ENCODE data around the gene MAPK10. TPM values are rescaled to one million over a fixed set of nuclear protein-coding genes. Genes with fewer than 3 reads are reported as not detected.

Gene MAPK10
- total and polyA plus RNA-seq, 8 donors: 1.4 to 103 (median 15.0) TPM

DNA sequence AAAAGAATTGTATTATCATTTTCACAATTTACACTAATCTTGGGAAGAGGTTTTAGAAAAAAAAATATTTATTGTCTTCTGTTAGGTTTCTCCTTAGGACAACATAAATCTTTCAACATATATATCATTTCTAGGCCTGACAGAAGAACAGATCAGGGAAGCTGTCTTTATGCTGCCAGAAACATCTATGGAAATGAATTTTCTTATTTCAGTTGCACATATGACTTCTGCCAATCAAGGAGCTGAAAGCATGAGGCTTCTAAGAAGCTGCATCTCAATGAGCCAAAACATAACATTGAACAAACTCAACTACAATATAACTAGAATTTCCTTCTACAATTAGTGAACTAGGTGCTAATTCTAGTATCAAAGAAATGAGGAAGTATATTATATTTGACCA is 258.4 kb downstream of the MAPK10 start:
- intact Hi-C loops (cut with DNase I; ENCODE audit: low total_unique reads): no loop called here
- Histone ChIP-seq H3K27ac (no peak overlapping the region), H3K9me3 (no peaks in the 10 kb centered on the region), H3K27me3 (no peaks in the 10 kb centered on the region), H3K4me1 (no peaks in the 10 kb centered on the region), H3K4me3 (no peak overlapping the region), H3K36me3 (no peaks in the 10 kb centered on the region)
- DNase-seq: no peak
- TF ChIP-seq EP300 (IDR thresholded peaks at IDR 0.05) (no peak), POLR2A (IDR thresholded peaks at IDR 0.05) (no peak), POLR2AphosphoS5 (IDR thresholded peaks at IDR 0.05) (no peak)
- TF ChIP-seq, protein P1, sequence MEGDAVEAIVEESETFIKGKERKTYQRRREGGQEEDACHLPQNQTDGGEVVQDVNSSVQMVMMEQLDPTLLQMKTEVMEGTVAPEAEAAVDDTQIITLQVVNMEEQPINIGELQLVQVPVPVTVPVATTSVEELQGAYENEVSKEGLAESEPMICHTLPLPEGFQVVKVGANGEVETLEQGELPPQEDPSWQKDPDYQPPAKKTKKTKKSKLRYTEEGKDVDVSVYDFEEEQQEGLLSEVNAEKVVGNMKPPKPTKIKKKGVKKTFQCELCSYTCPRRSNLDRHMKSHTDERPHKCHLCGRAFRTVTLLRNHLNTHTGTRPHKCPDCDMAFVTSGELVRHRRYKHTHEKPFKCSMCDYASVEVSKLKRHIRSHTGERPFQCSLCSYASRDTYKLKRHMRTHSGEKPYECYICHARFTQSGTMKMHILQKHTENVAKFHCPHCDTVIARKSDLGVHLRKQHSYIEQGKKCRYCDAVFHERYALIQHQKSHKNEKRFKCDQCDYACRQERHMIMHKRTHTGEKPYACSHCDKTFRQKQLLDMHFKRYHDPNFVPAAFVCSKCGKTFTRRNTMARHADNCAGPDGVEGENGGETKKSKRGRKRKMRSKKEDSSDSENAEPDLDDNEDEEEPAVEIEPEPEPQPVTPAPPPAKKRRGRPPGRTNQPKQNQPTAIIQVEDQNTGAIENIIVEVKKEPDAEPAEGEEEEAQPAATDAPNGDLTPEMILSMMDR (IDR thresholded peaks at IDR 0.05): no peak

DNA sequence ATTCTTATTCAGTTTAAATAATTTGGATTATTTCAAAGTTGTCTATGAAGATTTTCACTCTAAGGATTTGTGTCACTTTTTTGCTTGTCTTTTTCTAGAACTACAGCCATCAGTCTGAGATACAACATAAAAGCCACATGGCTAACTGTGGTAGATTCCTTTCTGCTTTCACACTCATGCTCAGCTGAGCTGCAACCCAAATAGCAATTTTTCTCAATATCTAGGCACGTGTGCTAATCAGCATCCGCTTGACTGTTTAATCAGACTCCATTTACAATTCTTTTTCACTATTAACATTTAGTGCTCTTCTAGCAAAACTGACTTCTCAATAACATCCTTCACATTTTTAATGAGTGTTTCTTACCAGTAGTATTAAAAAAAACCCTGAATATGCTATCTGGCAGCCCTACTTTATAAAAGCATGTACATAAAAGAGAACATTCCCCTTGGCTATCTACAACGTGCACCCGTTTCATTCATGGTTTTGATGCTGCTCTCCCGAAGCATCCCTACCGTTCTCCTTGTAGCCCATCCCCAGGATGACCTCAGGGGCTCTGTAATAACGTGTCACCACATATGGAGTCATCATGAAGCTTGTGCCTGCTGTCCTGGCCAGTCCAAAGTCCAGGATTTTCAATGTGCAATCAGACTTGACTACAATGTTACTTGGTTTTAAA is 259.2 kb downstream of the MAPK10 start:
- H3K27ac ChIP-seq: no peak overlapping the region
- H3K36me3 ChIP-seq: no peaks in the 10 kb centered on the region
- no peaks in the 10 kb centered on the region for H3K9me3 ChIP-seq
- H3K4me3 ChIP-seq: no peak overlapping the region
- DNase-seq: no peak
- intact Hi-C loops (cut with DNase I; ENCODE audit: low total_unique reads): no loop called here
- no peak for TF ChIP-seq POLR2AphosphoS5 (IDR thresholded peaks at IDR 0.05)
- no peak for TF ChIP-seq POLR2A (IDR thresholded peaks at IDR 0.05)
- TF ChIP-seq EP300 (IDR thresholded peaks at IDR 0.05): no peak
- TF ChIP-seq, protein P1 (IDR thresholded peaks at IDR 0.05): no peak
- WGBS, 5 donors: 75 to 83% (median 78%) methylated on average over 7 of the region's 7 CpGs
- H3K4me1 ChIP-seq: no peaks in the 10 kb centered on the region
- no peaks in the 10 kb centered on the region for H3K27me3 ChIP-seq

- no peak overlapping the region for H3K27ac ChIP-seq
- TF ChIP-seq POLR2A (IDR thresholded peaks at IDR 0.05) (no peak), EP300 (IDR thresholded peaks at IDR 0.05) (no peak), POLR2AphosphoS5 (IDR thresholded peaks at IDR 0.05) (no peak)
- TF ChIP-seq, protein P1 (IDR thresholded peaks at IDR 0.05): no peak
- H3K27me3 ChIP-seq: no peaks in the 10 kb centered on the region
- DNase-seq: no peak
- 75 to 88% (median 86%) methylated on average over 3 of the region's 3 CpGs for WGBS, 5 donors
- H3K4me3 ChIP-seq: no peak overlapping the region
- intact Hi-C loops (cut with DNase I; ENCODE audit: low total_unique reads): no loop called here
- no peaks in the 10 kb centered on the region for H3K4me1 ChIP-seq
- H3K36me3 ChIP-seq: no peaks in the 10 kb centered on the region
- H3K9me3 ChIP-seq: no peaks in the 10 kb centered on the region
Measured at GRCh38 chr4:86099348-86099747, 260.5 kb downstream of the MAPK10 start.

- Histone ChIP-seq H3K9me3 (no peaks in the 10 kb centered on the region), H3K27me3 (no peaks in the 10 kb centered on the region), H3K27ac (no peak overlapping the region), H3K4me3 (no peak overlapping the region), H3K4me1 (no peaks in the 10 kb centered on the region), H3K36me3 (no peaks in the 10 kb centered on the region)
- TF ChIP-seq POLR2AphosphoS5 (IDR thresholded peaks at IDR 0.05) (no peak), EP300 (IDR thresholded peaks at IDR 0.05) (no peak), POLR2A (IDR thresholded peaks at IDR 0.05) (no peak)
- TF ChIP-seq, protein P1 (IDR thresholded peaks at IDR 0.05): no peak
- 66 to 81% (median 77%) methylated on average over 3 of the region's 3 CpGs for WGBS, 5 donors
- DNase-seq: no peak
- intact Hi-C loops (cut with DNase I; ENCODE audit: low total_unique reads): no loop called here
Measured at GRCh38 chr4:86098691-86099090, 261.2 kb downstream of the MAPK10 start.
